IMR-90 (cell line): ENCODE results near the gene CABP2.

Source experiments
- CHD1 ChIP-seq: IDR thresholded peaks from 2 replicates; pipeline ENCODE4 v1.6.1; 2012; ENCODE audit warnings: low read depth, low read length, improper control_type of control experiment
- FOS ChIP-seq: fragments of 150-350 bp; IDR thresholded peaks from 2 replicates; pipeline ENCODE4 v1.6.1; 2016; ENCODE audit warnings: low read depth, low read length
- MAZ ChIP-seq: IDR thresholded peaks from 2 replicates; pipeline ENCODE4 v1.6.1; 2012; ENCODE audit warnings: low read depth, mild to moderate bottlenecking, low read length, improper control_type of control experiment, moderate library complexity, borderline replicate concordance
- POLR2A ChIP-seq: IDR thresholded peaks from 2 replicates; pipeline ENCODE4 v1.6.1; 2012; ENCODE audit warnings: mild to moderate bottlenecking, low read depth, low read length
- RAD21 ChIP-seq: IDR thresholded peaks from 2 replicates; pipeline ENCODE4 v1.6.1; 2012; ENCODE audit warnings: low read length, improper control_type of control experiment
- RCOR1 ChIP-seq: IDR thresholded peaks from 2 replicates; pipeline ENCODE4 v1.6.1; 2012; ENCODE audit warnings: mild to moderate bottlenecking, low read length, improper control_type of control experiment; ENCODE audit not compliant: insufficient replicate concordance
- RFX5 ChIP-seq: IDR thresholded peaks from 2 replicates; pipeline ENCODE4 v1.8.0; 2012; ENCODE audit warnings: low read depth, mild to moderate bottlenecking, low read length, moderate library complexity
- SMC3 ChIP-seq: fragments of 150-350 bp; IDR thresholded peaks from 2 replicates; pipeline ENCODE4 v1.6.1; 2016; ENCODE audit warnings: low read depth, mild to moderate bottlenecking, antibody characterized with exemption, low read length, moderate library complexity
- TF ChIP-seq, protein P1 (sequence below): conservative IDR thresholded peaks from 2 replicates; pipeline ENCODE4 v1.5.1; 2012; ENCODE audit warnings: mild to moderate bottlenecking, low read depth, low read length, improper control_type of control experiment
- TF ChIP-seq, protein P2 (sequence below): fragments of 150-350 bp; IDR thresholded peaks from 2 replicates; pipeline ENCODE4 v1.6.1; 2017; ENCODE audit warnings: mild to moderate bottlenecking, antibody characterized with exemption, low read length, low read depth

DNA sequence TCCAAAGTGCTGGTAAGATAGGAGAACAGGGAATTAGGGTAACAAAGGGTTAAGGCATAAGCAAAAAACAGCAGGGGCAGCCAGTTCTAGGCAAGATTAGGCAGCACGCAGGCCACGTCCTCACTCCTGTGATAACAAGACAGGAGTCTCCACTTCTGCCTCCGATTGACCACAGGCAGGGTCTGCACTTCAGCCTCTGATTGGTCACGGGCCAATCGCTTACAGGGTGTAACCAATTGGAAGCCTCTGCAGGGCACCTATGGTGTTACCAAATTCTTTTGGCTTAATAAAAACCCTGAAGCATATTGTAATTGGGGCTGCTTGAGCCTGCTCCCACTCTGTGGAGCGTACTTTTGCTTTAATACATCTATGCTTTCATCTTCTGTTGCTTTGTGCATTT is 48.2 kb upstream of the CABP2 start:
- TF ChIP-seq, protein P1, sequence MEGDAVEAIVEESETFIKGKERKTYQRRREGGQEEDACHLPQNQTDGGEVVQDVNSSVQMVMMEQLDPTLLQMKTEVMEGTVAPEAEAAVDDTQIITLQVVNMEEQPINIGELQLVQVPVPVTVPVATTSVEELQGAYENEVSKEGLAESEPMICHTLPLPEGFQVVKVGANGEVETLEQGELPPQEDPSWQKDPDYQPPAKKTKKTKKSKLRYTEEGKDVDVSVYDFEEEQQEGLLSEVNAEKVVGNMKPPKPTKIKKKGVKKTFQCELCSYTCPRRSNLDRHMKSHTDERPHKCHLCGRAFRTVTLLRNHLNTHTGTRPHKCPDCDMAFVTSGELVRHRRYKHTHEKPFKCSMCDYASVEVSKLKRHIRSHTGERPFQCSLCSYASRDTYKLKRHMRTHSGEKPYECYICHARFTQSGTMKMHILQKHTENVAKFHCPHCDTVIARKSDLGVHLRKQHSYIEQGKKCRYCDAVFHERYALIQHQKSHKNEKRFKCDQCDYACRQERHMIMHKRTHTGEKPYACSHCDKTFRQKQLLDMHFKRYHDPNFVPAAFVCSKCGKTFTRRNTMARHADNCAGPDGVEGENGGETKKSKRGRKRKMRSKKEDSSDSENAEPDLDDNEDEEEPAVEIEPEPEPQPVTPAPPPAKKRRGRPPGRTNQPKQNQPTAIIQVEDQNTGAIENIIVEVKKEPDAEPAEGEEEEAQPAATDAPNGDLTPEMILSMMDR, result no peak
- no peak for TF ChIP-seq RAD21
- no peak for TF ChIP-seq SMC3
- no peak for TF ChIP-seq MAZ
- no peak for TF ChIP-seq CHD1
- no peak for TF ChIP-seq POLR2A
- no peak for TF ChIP-seq RCOR1
- TF ChIP-seq, protein P2, sequence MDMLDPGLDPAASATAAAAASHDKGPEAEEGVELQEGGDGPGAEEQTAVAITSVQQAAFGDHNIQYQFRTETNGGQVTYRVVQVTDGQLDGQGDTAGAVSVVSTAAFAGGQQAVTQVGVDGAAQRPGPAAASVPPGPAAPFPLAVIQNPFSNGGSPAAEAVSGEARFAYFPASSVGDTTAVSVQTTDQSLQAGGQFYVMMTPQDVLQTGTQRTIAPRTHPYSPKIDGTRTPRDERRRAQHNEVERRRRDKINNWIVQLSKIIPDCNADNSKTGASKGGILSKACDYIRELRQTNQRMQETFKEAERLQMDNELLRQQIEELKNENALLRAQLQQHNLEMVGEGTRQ, result no peak
- TF ChIP-seq FOS, result no peak
- TF ChIP-seq RFX5, result no peak
